ENCODE measurements around the gene NOLC1. TPM values are rescaled to one million over a fixed set of nuclear protein-coding genes. Genes with fewer than 3 reads are reported as not detected.

The NOLC1 gene
- total and polyA plus RNA-seq, 2 experiments from 2014 or later: 29.8 to 46.2 TPM

GRCh38 chr10:102135956-102136526 lies 16.1 kb upstream of the NOLC1 start:
- WGBS (ENCODE audit: low lambda C conversion rate, missing lambda C conversion rate): 81% methylated on average over 7 of the region's 7 CpGs
- DNase-seq (ENCODE audit: low spot score): no peak
- Histone ChIP-seq H3K27me3 (no peaks in the 10 kb centered on the region), H3K9me2 (replicated peaks; ENCODE audit: insufficient read depth) (no peaks in the 10 kb centered on the region), H3K79me2 (peaks cover 64% of the 10 kb centered on the region), H3K27ac (no peak overlapping the region), H4K20me1 (ENCODE audit: insufficient read depth, poor library complexity, severe bottlenecking) (peaks cover 44% of the 10 kb centered on the region), H3K4me2 (peak overlapping the region; percentile 34), H3K4me1 (ENCODE audit: insufficient read depth) (peaks cover 14% of the 10 kb centered on the region), H3K9me3 (ENCODE audit: low read depth) (no peaks in the 10 kb centered on the region), H3K4me3 (no peak overlapping the region), H2AFZ (no peak overlapping the region), H3K36me3 (replicated peaks; ENCODE audit: insufficient read depth, low read depth) (no peaks in the 10 kb centered on the region)
- no peak for TF ChIP-seq CTCF (IDR thresholded peaks at IDR 0.05; ENCODE audit: poor library complexity)
- no peak for TF ChIP-seq EZH2phosphoT487 (IDR thresholded peaks at IDR 0.05; ENCODE audit: low read depth, severe bottlenecking, unreplicated experiment)
- TF ChIP-seq EZH2 (IDR thresholded peaks at IDR 0.05; ENCODE audit: borderline replicate concordance): no peak

- no peak overlapping the region for H3K4me2 ChIP-seq
- no peak overlapping the region for H3K27ac ChIP-seq
- no peak overlapping the region for H2AFZ ChIP-seq
- H3K79me2 ChIP-seq: peaks cover 69% of the 10 kb centered on the region
- no peak overlapping the region for H3K4me3 ChIP-seq
- no peak for DNase-seq (ENCODE audit: low spot score)
- no peaks in the 10 kb centered on the region for H3K9me3 ChIP-seq (ENCODE audit: low read depth)
- H3K36me3 ChIP-seq (replicated peaks; ENCODE audit: insufficient read depth, low read depth): no peaks in the 10 kb centered on the region
- TF ChIP-seq EZH2 (IDR thresholded peaks at IDR 0.05; ENCODE audit: borderline replicate concordance): no peak
- TF ChIP-seq CTCF (IDR thresholded peaks at IDR 0.05; ENCODE audit: poor library complexity): no peak
- TF ChIP-seq EZH2phosphoT487 (IDR thresholded peaks at IDR 0.05; ENCODE audit: low read depth, severe bottlenecking, unreplicated experiment): no peak
- peaks cover 39% of the 10 kb centered on the region for H4K20me1 ChIP-seq (ENCODE audit: insufficient read depth, poor library complexity, severe bottlenecking)
- H3K27me3 ChIP-seq: no peaks in the 10 kb centered on the region
- peaks cover 8% of the 10 kb centered on the region for H3K4me1 ChIP-seq (ENCODE audit: insufficient read depth)
- WGBS (ENCODE audit: low lambda C conversion rate, missing lambda C conversion rate): 95% methylated on average over 15 of the region's 15 CpGs
- H3K9me2 ChIP-seq (replicated peaks; ENCODE audit: insufficient read depth): no peaks in the 10 kb centered on the region
Measured at GRCh38 chr10:102139281-102140110, 12.7 kb upstream of the NOLC1 start.

GRCh38 chr10:102140218-102140617 lies 12.0 kb upstream of the NOLC1 start:
- peaks cover 32% of the 10 kb centered on the region for H4K20me1 ChIP-seq (ENCODE audit: insufficient read depth, poor library complexity, severe bottlenecking)
- no peak overlapping the region for H3K27ac ChIP-seq
- no peak for TF ChIP-seq EZH2 (IDR thresholded peaks at IDR 0.05; ENCODE audit: borderline replicate concordance)
- no peak for TF ChIP-seq CTCF (IDR thresholded peaks at IDR 0.05; ENCODE audit: poor library complexity)
- no peak for TF ChIP-seq EZH2phosphoT487 (IDR thresholded peaks at IDR 0.05; ENCODE audit: low read depth, severe bottlenecking, unreplicated experiment)
- DNase-seq (ENCODE audit: low spot score): no peak
- peaks cover under 1% of the 10 kb centered on the region for H3K4me1 ChIP-seq (ENCODE audit: insufficient read depth)
- no peak overlapping the region for H2AFZ ChIP-seq
- H3K4me2 ChIP-seq: no peak overlapping the region
- 89% methylated on average over 4 of the region's 4 CpGs for WGBS (ENCODE audit: low lambda C conversion rate, missing lambda C conversion rate)
- no peak overlapping the region for H3K4me3 ChIP-seq
- H3K79me2 ChIP-seq: peaks cover 62% of the 10 kb centered on the region
- no peaks in the 10 kb centered on the region for H3K9me3 ChIP-seq (ENCODE audit: low read depth)
- H3K27me3 ChIP-seq: no peaks in the 10 kb centered on the region
- no peaks in the 10 kb centered on the region for H3K9me2 ChIP-seq (replicated peaks; ENCODE audit: insufficient read depth)
- no peaks in the 10 kb centered on the region for H3K36me3 ChIP-seq (replicated peaks; ENCODE audit: insufficient read depth, low read depth)
